Adrenal gland (tissue), 12 donors: Measurements from ENCODE around the gene TP73. TPM values are rescaled to one million over a fixed set of nuclear protein-coding genes. Genes with fewer than 3 reads are reported as not detected.

Experiments
- DNase-seq, 7 donors: peaks; one replicate each; pipeline ENCODE4 v3.0.0-alpha.2; 2019 to 2020
- H3K27ac ChIP-seq, 5 donors: fragments of 200-600 bp; sonication (generic) in 4 of 5; 1 replicate in 3 of 5; 2 replicates in 2 of 5; pipeline versions ENCODE4 v1.5.1 to v1.8.0; 2016 to 2020; ENCODE audit warnings: mild to moderate bottlenecking in 1 of 5
- H3K27me3 ChIP-seq: fragments of 200-600 bp; 2 replicates; pipeline ENCODE4 v1.8.0; 2021
- H3K36me3 ChIP-seq, 2 donors: fragments of 200-600 bp; replicated peaks in 1 of 2; 1 replicate in 1 of 2; 2 replicates in 1 of 2; pipeline versions ENCODE4 v1.5.1 to v1.8.0; 2018 to 2022
- H3K4me1 ChIP-seq, 2 donors: fragments of 200-600 bp; replicated peaks in 1 of 2; 1 replicate in 1 of 2; 2 replicates in 1 of 2; pipeline versions ENCODE4 v1.5.1 to v1.8.0; 2018 to 2021
- H3K4me3 ChIP-seq, 4 donors: fragments of 200-600 bp; sonication (generic) in 3 of 4; one replicate each; pipeline ENCODE4 v1.5.1; 2016 to 2018
- H3K9me3 ChIP-seq, 3 donors: fragments of 200-600 bp; sonication (generic) in 1 of 3; replicated peaks in 1 of 3; 1 replicate in 2 of 3; 2 replicates in 1 of 3; pipeline versions ENCODE4 v1.5.1 to v1.8.0; 2016 to 2021
- POLR2A ChIP-seq, 2 donors: fragments of 450-650 bp; IDR thresholded peaks; one replicate each; pipeline ENCODE4 v1.6.1; 2017; ENCODE audit warnings: antibody characterized with exemption in 2 of 2, mild to moderate bottlenecking in 2 of 2, moderate library complexity in 1 of 2
- WGBS, 4 donors: extraction: QIAGEN DNeasy Blood & Tissue Kit in 2 of 4; methylation state at CpG; one replicate each; pipeline versions ENCODE4 v1.1.5 to v1.1.7; 2013 to 2017; 5-methylcytosine and 5-hydroxymethylcytosine counted together
- intact Hi-C, 2 donors: fragments of 100-400 bp; cut with DNase I; formaldehyde crosslinking; loops; one replicate each; pipeline versions ENCODE4 v1.14.1 to v1.15.0; 2022 to 2023
- polyA plus RNA-seq, 3 donors: library from polyadenylated mRNA; stranded (reverse); fragments of 200-250 nt in 2 of 3; fragments of 350-450 nt in 1 of 3; fragmentation: Illumina TruSeq in 1 of 3; extraction: RNeasy Lipid Tissue Mini Kit (QIAGEN cat#74804) in 1 of 3; gene quantifications; one replicate each; pipeline ENCODE4 v1.2.3, GENCODE V29; 2013 to 2014
- total RNA-seq, 9 donors: library from RNA; depleted of rRNA in 4 of 9; stranded (reverse); fragments of >200 nt in 4 of 9; fragments of 120-200 nt in 1 of 9; fragmentation: NEBNext Ultra II Directional in 1 of 9; extraction: Animal tissue kit (Norgen Biotek cat#: 25700) in 1 of 9; gene quantifications; one replicate each; pipeline versions ENCODE4 v1.1.0 to v1.2.4, GENCODE V29; 2013 to 2023
- TF ChIP-seq, protein P1 (sequence below), 6 experiments: fragments of 450-650 bp in 4 of 6; fragments of 200-600 bp in 2 of 6; sonication (generic) in 1 of 6; IDR thresholded peaks; 1 replicate in 5 of 6; 2 replicates in 1 of 6; pipeline versions ENCODE4 v1.5.1 to v1.8.0; 2016 to 2021; ENCODE audit warnings: antibody characterized with exemption in 6 of 6, mild to moderate bottlenecking in 2 of 6, moderate library complexity in 1 of 6
- donor health status: healthy with polysubstance abuse.
- donor health status: Bipolar disorder and iron deficiency.
- donor health status: DM: yes; HTN: yes; CAD: no.
- donor health status: DM: no; HTN: no; CAD: no.
- donor health status: DM: no; HTN: no; CAD: no.
- donor health status: DM: yes; HTN: yes; CAD: no.

Gene TP73
- total and polyA plus RNA-seq, 12 donors, result 0.03 to 0.22 (median 0.14) TPM; not detected in 6

DNA sequence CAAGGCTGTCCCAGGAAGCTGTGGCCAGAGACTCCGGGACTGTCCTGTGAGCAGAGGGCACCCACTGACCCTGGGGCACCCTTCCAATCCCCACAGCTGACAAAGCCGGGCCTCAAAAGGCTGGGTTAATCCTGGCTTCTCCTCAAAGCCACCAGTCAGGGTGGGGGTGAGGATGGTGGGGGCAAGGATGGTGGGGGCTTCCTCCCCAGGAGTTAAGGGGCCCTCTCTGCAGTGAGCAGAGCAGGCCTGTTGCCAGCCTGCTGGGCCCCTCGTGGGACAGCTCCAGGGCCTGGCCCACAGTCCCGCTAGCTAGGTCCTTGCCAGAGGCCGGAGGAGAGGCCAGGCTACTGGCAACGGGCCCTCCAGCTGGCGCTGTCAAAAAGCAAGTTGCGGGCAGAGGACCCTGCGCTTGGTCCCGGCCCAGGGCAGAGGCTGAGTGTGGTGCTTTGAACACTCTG, 62.0 kb downstream of the TP73 start:
- Histone ChIP-seq H3K9me3 (no peaks in the 10 kb centered on the region), H3K27ac (peak overlapping the region in 3 of 5 donors; percentile 6 to 57 (median 26)), H3K4me3 (no peak overlapping the region), H3K36me3 (no peaks in the 10 kb centered on the region), H3K27me3 (peaks cover 6% of the 10 kb centered on the region), H3K4me1 (peaks cover 13 to 24% of the 10 kb centered on the region in 2 donors)
- 33 to 42% (median 42%) methylated on average over 7 to 10 of the region's 10 CpGs; no CpG with 5 or more reads in 1 of the 4 donors for WGBS, 4 donors
- DNase-seq, result peak; percentile 50 to 83 (median 77)
- TF ChIP-seq, protein P1, sequence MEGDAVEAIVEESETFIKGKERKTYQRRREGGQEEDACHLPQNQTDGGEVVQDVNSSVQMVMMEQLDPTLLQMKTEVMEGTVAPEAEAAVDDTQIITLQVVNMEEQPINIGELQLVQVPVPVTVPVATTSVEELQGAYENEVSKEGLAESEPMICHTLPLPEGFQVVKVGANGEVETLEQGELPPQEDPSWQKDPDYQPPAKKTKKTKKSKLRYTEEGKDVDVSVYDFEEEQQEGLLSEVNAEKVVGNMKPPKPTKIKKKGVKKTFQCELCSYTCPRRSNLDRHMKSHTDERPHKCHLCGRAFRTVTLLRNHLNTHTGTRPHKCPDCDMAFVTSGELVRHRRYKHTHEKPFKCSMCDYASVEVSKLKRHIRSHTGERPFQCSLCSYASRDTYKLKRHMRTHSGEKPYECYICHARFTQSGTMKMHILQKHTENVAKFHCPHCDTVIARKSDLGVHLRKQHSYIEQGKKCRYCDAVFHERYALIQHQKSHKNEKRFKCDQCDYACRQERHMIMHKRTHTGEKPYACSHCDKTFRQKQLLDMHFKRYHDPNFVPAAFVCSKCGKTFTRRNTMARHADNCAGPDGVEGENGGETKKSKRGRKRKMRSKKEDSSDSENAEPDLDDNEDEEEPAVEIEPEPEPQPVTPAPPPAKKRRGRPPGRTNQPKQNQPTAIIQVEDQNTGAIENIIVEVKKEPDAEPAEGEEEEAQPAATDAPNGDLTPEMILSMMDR (IDR thresholded peaks at IDR 0.05), result no peak
- no peak for TF ChIP-seq POLR2A (IDR thresholded peaks at IDR 0.05)
- intact Hi-C loops, result no loop called here

- TF ChIP-seq POLR2A (IDR thresholded peaks at IDR 0.05), result no peak
- TF ChIP-seq, protein P1 (IDR thresholded peaks at IDR 0.05), result no peak
- Histone ChIP-seq H3K4me3 (no peak overlapping the region), H3K27me3 (peaks cover 6% of the 10 kb centered on the region), H3K36me3 (no peaks in the 10 kb centered on the region), H3K27ac (peak overlapping the region in 2 of 5 donors; percentile 26 to 57), H3K9me3 (no peaks in the 10 kb centered on the region), H3K4me1 (peaks cover 13 to 24% of the 10 kb centered on the region in 2 donors)
- peak in 5 of 7 donors; percentile 37 to 62 (median 52) for DNase-seq
- WGBS, 4 donors, result 79 to 87% (median 81%) methylated on average over 6 to 10 of the region's 10 CpGs; no CpG with 5 or more reads in 1 of the 4 donors
- intact Hi-C loops, result no loop called here
Measured at GRCh38 chr1:3714814-3715213, 62.5 kb downstream of the TP73 start.

DNA sequence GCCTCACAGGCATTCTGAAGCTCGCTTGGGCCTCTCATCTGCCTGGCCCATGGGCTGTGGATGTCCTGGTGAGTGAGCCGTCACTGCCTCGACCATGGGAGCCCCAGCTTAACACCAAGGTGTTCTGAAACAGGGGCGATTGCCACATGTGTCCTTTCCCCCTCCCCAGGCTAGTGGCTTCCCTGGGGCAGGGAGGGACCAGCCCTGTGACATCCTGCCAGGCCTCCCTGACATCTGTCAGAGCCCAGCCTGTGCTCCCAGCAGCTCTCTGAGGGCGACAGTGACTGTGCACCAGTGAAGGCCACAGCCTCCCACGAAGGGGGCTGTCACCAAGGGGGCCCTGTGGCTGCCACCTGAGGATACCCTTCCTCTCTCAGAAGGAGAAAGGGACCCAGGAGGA, 64.0 kb downstream of the TP73 start:
- Histone ChIP-seq H3K27ac (no peak overlapping the region), H3K36me3 (no peaks in the 10 kb centered on the region), H3K4me1 (peaks cover 13 to 24% of the 10 kb centered on the region in 2 donors), H3K9me3 (no peaks in the 10 kb centered on the region), H3K4me3 (no peak overlapping the region), H3K27me3 (peaks cover 6% of the 10 kb centered on the region)
- TF ChIP-seq, protein P1 (IDR thresholded peaks at IDR 0.05), result no peak
- no peak for TF ChIP-seq POLR2A (IDR thresholded peaks at IDR 0.05)
- intact Hi-C loops, result no loop called here
- DNase-seq, result no peak
- 75 to 100% (median 80%) methylated on average over 3 to 6 of the region's 6 CpGs for WGBS, 4 donors

DNA sequence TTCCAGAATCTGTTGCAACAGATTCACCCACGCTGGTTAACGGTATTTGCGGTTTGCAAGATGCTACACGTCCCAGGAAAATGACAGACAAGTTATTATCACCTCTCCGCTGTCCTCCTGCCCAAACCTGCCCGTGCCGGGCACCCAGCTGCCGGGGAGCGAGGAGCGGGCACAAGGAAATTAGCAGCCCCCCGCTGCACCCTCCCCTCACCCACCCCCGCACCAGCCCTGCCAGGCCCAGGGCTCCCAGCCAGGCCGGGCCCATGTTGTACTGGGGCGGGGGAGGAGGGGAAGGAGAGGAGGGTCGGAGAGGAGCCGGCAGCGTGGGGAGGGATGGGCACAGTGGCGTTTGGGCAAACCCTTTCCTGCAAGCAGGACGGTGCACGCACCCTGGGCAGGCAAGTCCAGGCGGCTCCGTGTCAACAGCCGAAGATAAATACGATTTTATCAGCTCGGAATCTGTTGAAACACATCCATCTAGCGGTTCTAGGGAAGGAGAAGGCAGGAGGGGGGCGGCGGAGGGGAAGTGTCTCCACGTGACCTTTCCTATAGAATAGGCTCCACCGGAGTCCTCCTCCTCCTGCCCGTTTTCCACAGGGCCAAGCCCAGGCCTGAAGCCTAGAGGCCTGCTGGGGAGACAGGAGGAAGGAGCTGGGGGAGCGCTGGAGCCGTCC, 64.9 kb downstream of the TP73 start:
- no peak for DNase-seq
- TF ChIP-seq, protein P1 (IDR thresholded peaks at IDR 0.05), result no peak
- TF ChIP-seq POLR2A (IDR thresholded peaks at IDR 0.05), result no peak
- no peaks in the 10 kb centered on the region for H3K9me3 ChIP-seq
- 63 to 70% (median 66%) methylated on average over 25 to 33 of the region's 33 CpGs for WGBS, 4 donors
- H3K4me3 ChIP-seq, result no peak overlapping the region
- intact Hi-C loops, result no loop called here
- peaks cover 6% of the 10 kb centered on the region for H3K27me3 ChIP-seq
- no peaks in the 10 kb centered on the region for H3K36me3 ChIP-seq
- H3K27ac ChIP-seq, result no peak overlapping the region
- peaks cover 13 to 24% of the 10 kb centered on the region in 2 donors for H3K4me1 ChIP-seq
